ENCODE results near the gene TESPA1. TPM values are rescaled to one million over a fixed set of nuclear protein-coding genes. Genes with fewer than 3 reads are reported as not detected.

Gene TESPA1
- polyA plus RNA-seq, 1 donor from 2014 or later, result not detected

GRCh38 chr12:54954228-54954627 lies 30.3 kb downstream of the TESPA1 start:
- no peaks in the 10 kb centered on the region for H3K36me3 ChIP-seq (ENCODE audit: insufficient read depth, low read length)

GRCh38 chr12:54950071-54950727 lies 34.4 kb downstream of the TESPA1 start:
- Histone ChIP-seq H3K9ac (ENCODE audit: low read length) (no peak overlapping the region), H3K36me3 (ENCODE audit: insufficient read depth, low read length) (no peaks in the 10 kb centered on the region), H3K27ac (ENCODE audit: low read length) (no peak overlapping the region), H3F3A (ENCODE audit: insufficient read depth, low read length, poor library complexity, severe bottlenecking) (no peaks in the 10 kb centered on the region), H3K79me2 (replicated peaks; ENCODE audit: insufficient read depth, low read length) (no peaks in the 10 kb centered on the region), H3K27me3 (ENCODE audit: insufficient read depth, low read depth, low read length) (no peaks in the 10 kb centered on the region), H4K20me1 (ENCODE audit: insufficient read depth) (no peaks in the 10 kb centered on the region), H3K4me3 (ENCODE audit: low read length) (no peak overlapping the region), H3K4me2 (ENCODE audit: low read length) (no peak overlapping the region), H3K9me3 (ENCODE audit: low read length) (no peaks in the 10 kb centered on the region), H3K9me2 (ENCODE audit: insufficient read depth, low read length) (no peaks in the 10 kb centered on the region), H2AFZ (ENCODE audit: low read depth, low read length) (no peak overlapping the region)
- no peak for TF ChIP-seq EP300 (conservative IDR thresholded peaks at IDR 0.05; ENCODE audit: poor library complexity, severe bottlenecking)
- TF ChIP-seq SMC3 (conservative IDR thresholded peaks at IDR 0.05; ENCODE audit: poor library complexity), result no peak
- TF ChIP-seq POLR2AphosphoS5 (IDR thresholded peaks at IDR 0.05), result no peak
- no peak for TF ChIP-seq RAD21 (conservative IDR thresholded peaks at IDR 0.05)
- TF ChIP-seq REST (IDR thresholded peaks at IDR 0.05; ENCODE audit: borderline replicate concordance), result no peak
- no peak for TF ChIP-seq MXI1 (conservative IDR thresholded peaks at IDR 0.05; ENCODE audit: poor library complexity, severe bottlenecking)

More at GRCh38 chr12:54954228-54954627, 30.3 kb downstream of the TESPA1 start:
- H2AFZ ChIP-seq (ENCODE audit: low read depth, low read length), result no peak overlapping the region
- H3K9ac ChIP-seq (ENCODE audit: low read length), result no peak overlapping the region
- H3K4me2 ChIP-seq (ENCODE audit: low read length), result no peak overlapping the region
- TF ChIP-seq EP300 (conservative IDR thresholded peaks at IDR 0.05; ENCODE audit: poor library complexity, severe bottlenecking) (no peak), EZH2 (IDR thresholded peaks at IDR 0.05; ENCODE audit: borderline replicate concordance, insufficient read depth, low read length, poor library complexity, severe bottlenecking) (no peak), RAD21 (conservative IDR thresholded peaks at IDR 0.05) (no peak), CTCF (IDR thresholded peaks at IDR 0.05; ENCODE audit: poor library complexity, severe bottlenecking) (no peak), MXI1 (conservative IDR thresholded peaks at IDR 0.05; ENCODE audit: poor library complexity, severe bottlenecking) (no peak), SMC3 (conservative IDR thresholded peaks at IDR 0.05; ENCODE audit: poor library complexity) (no peak), TAF1 (IDR thresholded peaks at IDR 0.05; ENCODE audit: low read depth) (no peak), POLR2AphosphoS5 (IDR thresholded peaks at IDR 0.05) (no peak), REST (IDR thresholded peaks at IDR 0.05; ENCODE audit: borderline replicate concordance) (no peak)
- no peak overlapping the region for H3K27ac ChIP-seq (ENCODE audit: low read length)
- no peaks in the 10 kb centered on the region for H3K27me3 ChIP-seq (ENCODE audit: insufficient read depth, low read depth, low read length)
- H3K9me3 ChIP-seq (ENCODE audit: low read length), result no peaks in the 10 kb centered on the region
- no peaks in the 10 kb centered on the region for H3F3A ChIP-seq (ENCODE audit: insufficient read depth, low read length, poor library complexity, severe bottlenecking)
- no peak overlapping the region for H3K4me3 ChIP-seq (ENCODE audit: low read length)
- H3K9me2 ChIP-seq (ENCODE audit: insufficient read depth, low read length), result no peaks in the 10 kb centered on the region
- H4K20me1 ChIP-seq (ENCODE audit: insufficient read depth), result no peaks in the 10 kb centered on the region
- no peaks in the 10 kb centered on the region for H3K79me2 ChIP-seq (replicated peaks; ENCODE audit: insufficient read depth, low read length)

Data from neural cell (in vitro differentiated cells).